Esophagus muscularis mucosa (tissue), 4 donors: ENCODE data around the gene TNS1. TPM values are rescaled to one million over a fixed set of nuclear protein-coding genes. Genes with fewer than 3 reads are reported as not detected.

Source experiments
- DNase-seq: peaks from one replicate; pipeline ENCODE4 v3.0.0-alpha.2; 2017; ENCODE audit errors: extremely low spot score
- H3K27ac ChIP-seq, 4 donors: fragments of 200-600 bp; sonication (generic); replicated peaks in 1 of 4; 1 replicate in 3 of 4; 2 replicates in 1 of 4; pipeline ENCODE4 v1.5.1; 2016 to 2019; ENCODE audit warnings: mild to moderate bottlenecking in 1 of 4
- H3K27me3 ChIP-seq, 4 donors: fragments of 200-600 bp; sonication (generic); one replicate each; pipeline versions ENCODE4 v1.5.1 to v1.6.0; 2016 to 2019
- H3K36me3 ChIP-seq, 4 donors: fragments of 200-600 bp; sonication (generic); one replicate each; pipeline ENCODE4 v1.5.1; 2016 to 2019
- H3K4me1 ChIP-seq, 4 donors: fragments of 200-600 bp; sonication (generic); one replicate each; pipeline ENCODE4 v1.5.1; 2016 to 2019
- H3K4me3 ChIP-seq, 4 donors: fragments of 200-600 bp; sonication (generic); 1 replicate in 2 of 4; 2 replicates in 2 of 4; pipeline ENCODE4 v1.5.1; 2016 to 2019; ENCODE audit warnings: mild to moderate bottlenecking in 4 of 4, moderate library complexity in 1 of 4
- H3K9me3 ChIP-seq, 4 donors: fragments of 200-600 bp; sonication (generic); 1 replicate in 3 of 4; 2 replicates in 1 of 4; pipeline ENCODE4 v1.5.1; 2016 to 2019
- EP300 ChIP-seq: sonication (generic); formaldehyde crosslinking; IDR thresholded peaks from one replicate; pipeline ENCODE4 v1.6.1; 2017; ENCODE audit warnings: antibody characterized with exemption
- POLR2A ChIP-seq: fragments of 450-650 bp; IDR thresholded peaks from one replicate; pipeline ENCODE4 v1.6.1; 2017; ENCODE audit warnings: antibody characterized with exemption, moderate library complexity, mild to moderate bottlenecking, low read depth
- POLR2AphosphoS5 ChIP-seq, 2 donors: sonication (generic); formaldehyde crosslinking; IDR thresholded peaks; one replicate each; pipeline ENCODE4 v1.6.1; 2017; ENCODE audit warnings: antibody characterized with exemption in 2 of 2
- WGBS: methylation state at CpG from one replicate; pipeline ENCODE4 v1.1.5; 2018; 5-methylcytosine and 5-hydroxymethylcytosine counted together
- intact Hi-C: fragments of 100-400 bp; cut with DNase I; formaldehyde crosslinking; loops from one replicate; pipeline ENCODE4 v1.15.1; 2023
- total RNA-seq, 4 donors: library from RNA; depleted of rRNA; stranded (reverse); fragments of >200 nt; gene quantifications; one replicate each; pipeline versions ENCODE4 v1.1.0 to v1.2.1, GENCODE V29; 2016
- TF ChIP-seq, protein P1 (sequence below), 3 experiments: fragments of 200-600 bp in 2 of 3; fragments of 450-650 bp in 1 of 3; sonication (generic) in 2 of 3; IDR thresholded peaks; one replicate each; pipeline ENCODE4 v1.5.1; 2017 to 2019; ENCODE audit warnings: antibody characterized with exemption in 3 of 3, mild to moderate bottlenecking in 2 of 3, moderate library complexity in 1 of 3

The TNS1 gene
- total RNA-seq, 4 donors from 2014 or later = 1,001 to 2,170 (median 1,411) TPM

DNA sequence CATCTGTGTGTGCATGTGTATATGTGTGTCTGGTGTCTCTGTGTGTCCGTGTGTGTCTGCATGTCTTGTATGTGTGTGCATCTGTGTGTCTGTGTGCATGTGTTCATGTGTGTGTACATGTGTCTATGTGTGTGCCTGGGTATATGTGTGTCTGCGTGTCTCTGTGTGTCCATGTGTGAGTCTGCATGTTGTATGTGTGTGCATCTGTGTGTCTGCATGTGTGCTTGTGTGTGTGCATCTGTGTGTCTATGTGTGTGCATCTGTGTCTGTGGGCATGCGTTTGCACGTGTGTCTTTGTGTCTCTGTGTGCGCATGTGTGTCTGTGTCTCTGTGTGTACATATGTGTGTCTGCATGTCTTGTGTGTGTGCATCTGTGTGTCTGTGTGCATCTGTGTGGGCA is 207.7 kb downstream of the TNS1 start:
- peak; percentile 72 for DNase-seq
- H3K27ac ChIP-seq = peak overlapping the region in 1 of 4 donors; percentile 82
- H3K36me3 ChIP-seq = peaks cover 0 to 9% (median 4%) of the 10 kb centered on the region in 4 donors
- H3K27me3 ChIP-seq = no peaks in the 10 kb centered on the region
- peaks cover 25 to 88% (median 50%) of the 10 kb centered on the region in 4 donors for H3K4me1 ChIP-seq
- H3K4me3 ChIP-seq = no peak overlapping the region
- H3K9me3 ChIP-seq = no peaks in the 10 kb centered on the region
- 90% methylated on average over 5 of the region's 5 CpGs for WGBS
- intact Hi-C loops = no loop called here
- TF ChIP-seq POLR2A = no peak
- no peak for TF ChIP-seq EP300
- peak in 1 of 2 donors; percentile 78 for TF ChIP-seq POLR2AphosphoS5 (IDR thresholded peaks at IDR 0.05)

DNA sequence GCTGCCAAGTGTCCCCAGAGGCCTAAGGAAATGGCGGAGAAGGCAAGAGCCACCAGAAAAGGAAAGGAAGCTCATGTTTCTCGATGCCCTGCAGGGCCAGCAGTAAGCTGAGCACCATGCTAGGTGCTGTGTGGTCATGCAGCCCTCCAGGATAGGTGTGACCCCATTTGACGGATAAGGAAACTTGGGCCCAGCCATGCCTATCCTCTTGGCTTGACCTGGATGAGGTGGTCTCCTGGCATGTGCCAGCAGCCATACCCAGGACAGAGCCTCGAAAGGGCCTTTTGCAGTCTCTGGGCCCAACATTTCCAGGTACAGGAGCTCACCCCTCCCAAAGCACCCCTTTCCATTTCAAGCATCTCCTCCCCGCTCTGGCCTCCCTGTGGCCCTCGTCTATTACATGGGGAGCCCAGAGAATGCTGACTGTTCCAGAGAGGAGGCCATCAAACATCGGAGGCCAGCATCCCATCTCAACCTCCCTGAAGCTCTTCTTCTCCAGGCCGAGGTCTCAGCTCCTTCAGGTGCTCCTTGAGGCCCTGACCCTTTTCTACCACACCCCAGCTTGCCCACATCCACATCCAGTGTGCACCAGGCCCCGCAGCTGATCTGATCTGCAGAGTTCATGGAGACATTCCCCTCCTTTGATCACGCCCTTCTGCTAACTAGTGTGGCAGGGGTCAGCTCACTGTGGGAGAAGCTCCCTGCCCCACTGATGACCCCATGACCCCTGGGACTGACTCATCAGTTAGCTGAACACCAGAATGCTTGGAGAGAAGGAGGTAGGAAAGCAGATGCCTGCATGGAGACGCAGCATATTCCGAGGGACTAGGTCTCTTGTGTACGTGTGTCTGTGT is 208.4 kb downstream of the TNS1 start:
- Histone ChIP-seq H3K4me3 (no peak overlapping the region), H3K4me1 (peaks cover 32 to 88% (median 50%) of the 10 kb centered on the region in 4 donors), H3K9me3 (no peaks in the 10 kb centered on the region), H3K36me3 (peaks cover 0 to 8% (median under 1%) of the 10 kb centered on the region in 4 donors), H3K27ac (peak overlapping the region; percentile 45 to 69 (median 55)), H3K27me3 (no peaks in the 10 kb centered on the region)
- TF ChIP-seq, protein P1, sequence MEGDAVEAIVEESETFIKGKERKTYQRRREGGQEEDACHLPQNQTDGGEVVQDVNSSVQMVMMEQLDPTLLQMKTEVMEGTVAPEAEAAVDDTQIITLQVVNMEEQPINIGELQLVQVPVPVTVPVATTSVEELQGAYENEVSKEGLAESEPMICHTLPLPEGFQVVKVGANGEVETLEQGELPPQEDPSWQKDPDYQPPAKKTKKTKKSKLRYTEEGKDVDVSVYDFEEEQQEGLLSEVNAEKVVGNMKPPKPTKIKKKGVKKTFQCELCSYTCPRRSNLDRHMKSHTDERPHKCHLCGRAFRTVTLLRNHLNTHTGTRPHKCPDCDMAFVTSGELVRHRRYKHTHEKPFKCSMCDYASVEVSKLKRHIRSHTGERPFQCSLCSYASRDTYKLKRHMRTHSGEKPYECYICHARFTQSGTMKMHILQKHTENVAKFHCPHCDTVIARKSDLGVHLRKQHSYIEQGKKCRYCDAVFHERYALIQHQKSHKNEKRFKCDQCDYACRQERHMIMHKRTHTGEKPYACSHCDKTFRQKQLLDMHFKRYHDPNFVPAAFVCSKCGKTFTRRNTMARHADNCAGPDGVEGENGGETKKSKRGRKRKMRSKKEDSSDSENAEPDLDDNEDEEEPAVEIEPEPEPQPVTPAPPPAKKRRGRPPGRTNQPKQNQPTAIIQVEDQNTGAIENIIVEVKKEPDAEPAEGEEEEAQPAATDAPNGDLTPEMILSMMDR (IDR thresholded peaks at IDR 0.05) = no peak
- TF ChIP-seq EP300 (no peak), POLR2A (no peak), POLR2AphosphoS5 (IDR thresholded peaks at IDR 0.05) (no peak)
- WGBS = 69% methylated on average over 10 of the region's 13 CpGs
- peak; percentile 88 for DNase-seq
- intact Hi-C loops = no loop called here

DNA sequence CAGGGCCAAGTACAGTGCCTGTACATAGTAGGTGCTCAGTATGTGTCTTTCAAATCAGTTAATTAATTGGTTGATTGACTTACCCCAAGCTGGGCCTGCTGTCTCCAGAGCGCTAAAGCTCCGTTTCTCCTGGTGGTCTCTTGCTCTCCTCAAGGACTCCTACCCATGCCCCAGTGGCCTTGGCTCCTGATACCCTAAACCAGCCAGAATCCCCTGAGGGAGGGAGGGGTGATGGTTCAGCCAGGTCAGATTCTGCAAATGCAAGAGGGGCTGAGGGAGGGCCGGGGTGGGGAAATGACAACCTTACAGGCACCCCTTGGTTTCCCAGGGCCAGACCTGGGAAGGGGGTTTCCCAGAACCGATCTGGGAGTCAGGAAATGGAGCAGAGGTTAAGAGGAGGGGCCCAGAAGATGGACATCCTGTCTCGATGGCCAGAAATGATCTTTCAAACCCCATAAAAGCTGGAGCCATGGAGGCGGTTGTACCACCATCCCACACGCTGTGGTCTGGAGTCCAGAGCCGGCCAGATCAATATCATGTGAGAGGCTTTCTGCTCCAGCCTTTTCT is 209.1 kb downstream of the TNS1 start:
- peak overlapping the region; percentile 45 to 69 (median 55) for H3K27ac ChIP-seq
- DNase-seq = peak; percentile 74

DNA sequence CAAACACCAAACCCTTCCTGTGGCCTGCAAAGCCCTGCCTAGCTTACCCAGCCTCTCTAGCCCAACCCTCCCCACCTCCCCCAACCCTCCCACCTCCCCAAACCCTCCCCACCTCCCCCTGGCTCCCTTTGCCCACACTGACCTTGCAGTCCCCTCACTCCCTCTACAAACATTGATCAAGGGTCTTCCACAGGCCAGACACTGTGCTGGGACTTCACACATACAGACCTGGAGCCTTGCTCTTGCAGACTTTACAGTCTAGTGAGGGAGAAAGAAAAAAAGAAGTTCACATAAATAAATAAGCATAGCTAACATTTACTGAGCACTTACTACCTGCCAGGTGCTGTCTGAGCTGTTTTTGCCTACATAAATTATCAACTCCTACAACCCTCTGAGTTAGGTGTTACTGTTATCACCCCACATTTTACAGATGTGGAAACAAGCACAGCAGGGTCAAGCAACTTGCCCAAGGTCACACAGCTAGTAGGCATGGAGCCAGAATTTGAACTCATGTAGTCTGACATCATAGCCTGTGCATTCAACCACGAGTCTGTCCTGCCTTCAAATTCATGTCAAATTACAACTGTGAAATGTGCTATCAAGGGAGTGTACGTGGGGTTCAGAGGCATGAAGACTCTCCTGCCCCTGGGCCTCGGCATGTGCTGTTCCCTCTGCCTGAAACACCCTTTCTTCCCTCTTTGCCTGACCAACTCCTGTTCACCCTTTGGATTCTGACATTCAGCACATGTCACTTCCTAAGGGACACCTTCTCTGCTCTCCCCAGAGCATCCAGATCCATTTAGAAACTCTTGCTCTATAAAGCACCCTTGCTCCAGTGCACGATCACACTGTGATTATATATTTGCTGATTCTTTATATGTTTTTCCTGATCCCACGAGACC is 209.9 kb downstream of the TNS1 start:
- H3K9me3 ChIP-seq = no peaks in the 10 kb centered on the region
- no peak overlapping the region for H3K4me3 ChIP-seq
- WGBS = 73% methylated on average over 4 of the region's 5 CpGs
- no peaks in the 10 kb centered on the region for H3K27me3 ChIP-seq
- peaks cover 5 to 12% (median 9%) of the 10 kb centered on the region in 4 donors for H3K36me3 ChIP-seq
- peak; percentile 60 for DNase-seq
- intact Hi-C loops = no loop called here
- TF ChIP-seq, protein P1 (IDR thresholded peaks at IDR 0.05) = no peak
- TF ChIP-seq POLR2AphosphoS5 (IDR thresholded peaks at IDR 0.05) = peak in 1 of 2 donors; percentile 58
- TF ChIP-seq EP300 = no peak
- TF ChIP-seq POLR2A = no peak
- H3K4me1 ChIP-seq = peaks cover 33 to 83% (median 38%) of the 10 kb centered on the region in 4 donors
- H3K27ac ChIP-seq = peak overlapping the region; percentile 45 to 69 (median 55)

More for the DNA sequence above, 209.1 kb downstream of the TNS1 start:
- Histone ChIP-seq H3K4me3 (no peak overlapping the region), H3K27me3 (no peaks in the 10 kb centered on the region), H3K4me1 (peaks cover 35 to 88% (median 46%) of the 10 kb centered on the region in 4 donors), H3K36me3 (peaks cover 0 to 4% (median 2%) of the 10 kb centered on the region in 4 donors), H3K9me3 (no peaks in the 10 kb centered on the region)
- 68% methylated on average over 8 of the region's 8 CpGs for WGBS
- intact Hi-C loops = no loop called here
- TF ChIP-seq EP300 (no peak), POLR2A (no peak), POLR2AphosphoS5 (IDR thresholded peaks at IDR 0.05) (no peak)
- TF ChIP-seq, protein P1 (IDR thresholded peaks at IDR 0.05) = no peak
